ENCODE data around the gene ANKMY1. TPM values are rescaled to one million over a fixed set of nuclear protein-coding genes. Genes with fewer than 3 reads are reported as not detected.
A peak's percentile ranks its signal among the peaks of the same experiment; 100 is the strongest.

ANKMY1 gene
- 8.2 TPM for polyA plus RNA-seq (2013, experiment 1 of 4)
- 10.6 TPM for polyA plus RNA-seq (2013, experiment 2 of 4)
- 6.5 TPM for polyA plus RNA-seq (2013, experiment 3 of 4)
- polyA plus RNA-seq (2013, experiment 4 of 4): 6.9 TPM

- no peaks in the 10 kb centered on the region for H3K36me3 ChIP-seq (ENCODE audit: control insufficient read depth, insufficient read depth, low read length)
- 2% methylated on average over 47 of the region's 47 CpGs for WGBS, 2 experiments
- H3K27ac ChIP-seq (ENCODE audit: insufficient read depth, low read depth, low read length, poor library complexity, severe bottlenecking): no peak within 1 kb of the TSS
- peaks cover 28% of the 10 kb centered on the region for H3K27me3 ChIP-seq (ENCODE audit: control insufficient read depth, insufficient read depth, low read length, poor library complexity, severe bottlenecking)
- no peaks in the 10 kb centered on the region for H3K4me1 ChIP-seq (ENCODE audit: control insufficient read depth, insufficient read depth, low read length)
- no peaks in the 10 kb centered on the region for H3K9me3 ChIP-seq (ENCODE audit: control insufficient read depth, low read length)
- peak within 1 kb of the TSS; percentile 32 for H3K4me3 ChIP-seq (ENCODE audit: insufficient read depth, low read depth, low read length)
Measured at GRCh38 chr2:240557808-240558207, at the start of gene ANKMY1. Gene ANKMY1, minus strand, starts transcription at chr2:240557988. Its CDS starts 653 bp downstream, at chr2:240557335.

- H3K4me3 ChIP-seq (ENCODE audit: insufficient read depth, low read depth, low read length): no peak overlapping the region
- no peaks in the 10 kb centered on the region for H3K27me3 ChIP-seq (ENCODE audit: control insufficient read depth, insufficient read depth, low read length, poor library complexity, severe bottlenecking)
- no peak overlapping the region for H3K27ac ChIP-seq (ENCODE audit: insufficient read depth, low read depth, low read length, poor library complexity, severe bottlenecking)
- no peaks in the 10 kb centered on the region for H3K9me3 ChIP-seq (ENCODE audit: control insufficient read depth, low read length)
- H3K4me1 ChIP-seq (ENCODE audit: control insufficient read depth, insufficient read depth, low read length): peaks cover 3% of the 10 kb centered on the region
- no peaks in the 10 kb centered on the region for H3K36me3 ChIP-seq (ENCODE audit: control insufficient read depth, insufficient read depth, low read length)
- 88 to 90% methylated on average over 12 of the region's 12 CpGs for WGBS, 2 experiments
Measured at GRCh38 chr2:240605867-240606743, 48.3 kb upstream of the ANKMY1 start.

- Histone ChIP-seq H3K4me1 (ENCODE audit: control insufficient read depth, insufficient read depth, low read length) (peaks cover 3% of the 10 kb centered on the region), H3K27me3 (ENCODE audit: control insufficient read depth, insufficient read depth, low read length, poor library complexity, severe bottlenecking) (no peaks in the 10 kb centered on the region), H3K9me3 (ENCODE audit: control insufficient read depth, low read length) (no peaks in the 10 kb centered on the region), H3K36me3 (ENCODE audit: control insufficient read depth, insufficient read depth, low read length) (no peaks in the 10 kb centered on the region), H3K4me3 (ENCODE audit: insufficient read depth, low read depth, low read length) (no peak overlapping the region), H3K27ac (ENCODE audit: insufficient read depth, low read depth, low read length, poor library complexity, severe bottlenecking) (no peak overlapping the region)
- 92 to 93% methylated on average over 19 of the region's 19 CpGs for WGBS, 2 experiments
Measured at GRCh38 chr2:240604939-240605716, 47.3 kb upstream of the ANKMY1 start.

- Histone ChIP-seq H3K4me1 (ENCODE audit: control insufficient read depth, insufficient read depth, low read length) (peaks cover 3% of the 10 kb centered on the region), H3K27me3 (ENCODE audit: control insufficient read depth, insufficient read depth, low read length, poor library complexity, severe bottlenecking) (no peaks in the 10 kb centered on the region), H3K9me3 (ENCODE audit: control insufficient read depth, low read length) (no peaks in the 10 kb centered on the region), H3K36me3 (ENCODE audit: control insufficient read depth, insufficient read depth, low read length) (no peaks in the 10 kb centered on the region), H3K4me3 (ENCODE audit: insufficient read depth, low read depth, low read length) (no peak overlapping the region), H3K27ac (ENCODE audit: insufficient read depth, low read depth, low read length, poor library complexity, severe bottlenecking) (no peak overlapping the region)
- WGBS, 2 experiments: 69 to 70% methylated on average over 11 of the region's 11 CpGs
Measured at GRCh38 chr2:240604291-240604938, 46.6 kb upstream of the ANKMY1 start.

- H3K4me3 ChIP-seq (ENCODE audit: insufficient read depth, low read depth, low read length): no peak overlapping the region
- no peak overlapping the region for H3K27ac ChIP-seq (ENCODE audit: insufficient read depth, low read depth, low read length, poor library complexity, severe bottlenecking)
- 92% methylated on average over 10 of the region's 10 CpGs for WGBS, 2 experiments
- no peaks in the 10 kb centered on the region for H3K9me3 ChIP-seq (ENCODE audit: control insufficient read depth, low read length)
- no peaks in the 10 kb centered on the region for H3K27me3 ChIP-seq (ENCODE audit: control insufficient read depth, insufficient read depth, low read length, poor library complexity, severe bottlenecking)
- peaks cover 3% of the 10 kb centered on the region for H3K4me1 ChIP-seq (ENCODE audit: control insufficient read depth, insufficient read depth, low read length)
- no peaks in the 10 kb centered on the region for H3K36me3 ChIP-seq (ENCODE audit: control insufficient read depth, insufficient read depth, low read length)
Measured at GRCh38 chr2:240603846-240604245, 46.1 kb upstream of the ANKMY1 start.

- H3K27ac ChIP-seq (ENCODE audit: insufficient read depth, low read depth, low read length, poor library complexity, severe bottlenecking): no peak overlapping the region
- H3K27me3 ChIP-seq (ENCODE audit: control insufficient read depth, insufficient read depth, low read length, poor library complexity, severe bottlenecking): no peaks in the 10 kb centered on the region
- no peak overlapping the region for H3K4me3 ChIP-seq (ENCODE audit: insufficient read depth, low read depth, low read length)
- H3K36me3 ChIP-seq (ENCODE audit: control insufficient read depth, insufficient read depth, low read length): no peaks in the 10 kb centered on the region
- WGBS, 2 experiments: 91 to 92% methylated on average over 22 of the region's 22 CpGs
- no peaks in the 10 kb centered on the region for H3K9me3 ChIP-seq (ENCODE audit: control insufficient read depth, low read length)
- peaks cover 3% of the 10 kb centered on the region for H3K4me1 ChIP-seq (ENCODE audit: control insufficient read depth, insufficient read depth, low read length)
Measured at GRCh38 chr2:240603081-240603835, 45.5 kb upstream of the ANKMY1 start.

GRCh38 chr2:240602266-240603050 is 44.7 kb upstream of the ANKMY1 start:
- H3K27ac ChIP-seq (ENCODE audit: insufficient read depth, low read depth, low read length, poor library complexity, severe bottlenecking): no peak overlapping the region
- WGBS, 2 experiments: 91 to 92% methylated on average over 32 of the region's 32 CpGs
- H3K36me3 ChIP-seq (ENCODE audit: control insufficient read depth, insufficient read depth, low read length): no peaks in the 10 kb centered on the region
- H3K9me3 ChIP-seq (ENCODE audit: control insufficient read depth, low read length): no peaks in the 10 kb centered on the region
- no peak overlapping the region for H3K4me3 ChIP-seq (ENCODE audit: insufficient read depth, low read depth, low read length)
- peaks cover 3% of the 10 kb centered on the region for H3K4me1 ChIP-seq (ENCODE audit: control insufficient read depth, insufficient read depth, low read length)
- H3K27me3 ChIP-seq (ENCODE audit: control insufficient read depth, insufficient read depth, low read length, poor library complexity, severe bottlenecking): no peaks in the 10 kb centered on the region

GRCh38 chr2:240601831-240602160 is 44.0 kb upstream of the ANKMY1 start:
- Histone ChIP-seq H3K27ac (ENCODE audit: insufficient read depth, low read depth, low read length, poor library complexity, severe bottlenecking) (no peak overlapping the region), H3K36me3 (ENCODE audit: control insufficient read depth, insufficient read depth, low read length) (no peaks in the 10 kb centered on the region), H3K27me3 (ENCODE audit: control insufficient read depth, insufficient read depth, low read length, poor library complexity, severe bottlenecking) (no peaks in the 10 kb centered on the region), H3K4me1 (ENCODE audit: control insufficient read depth, insufficient read depth, low read length) (peaks cover 3% of the 10 kb centered on the region), H3K9me3 (ENCODE audit: control insufficient read depth, low read length) (no peaks in the 10 kb centered on the region), H3K4me3 (ENCODE audit: insufficient read depth, low read depth, low read length) (no peak overlapping the region)
- WGBS, 2 experiments: 95% methylated on average over 11 of the region's 11 CpGs

Data from ectodermal cell (in vitro differentiated cells).